Neural progenitor cell (in vitro differentiated cells): Measurements from ENCODE around the gene GNMT.

Experiments used
- CTCF ChIP-seq: fragments of 200-600 bp; sonication (generic); IDR thresholded peaks from 2 replicates; pipeline ENCODE4 v1.5.1; 2017; ENCODE audit warnings: antibody characterized with exemption, mild to moderate bottlenecking
- EZH2 ChIP-seq: fragments of 200-600 bp; sonication (generic); IDR thresholded peaks from 2 replicates; pipeline ENCODE4 v1.6.1; 2017; ENCODE audit warnings: antibody characterized with exemption, mild to moderate bottlenecking, moderate library complexity
- EZH2phosphoT487 ChIP-seq: fragments of 200-600 bp; sonication (generic); IDR thresholded peaks from 2 replicates; pipeline ENCODE4 v1.6.1; 2017; ENCODE audit warnings: antibody characterized with exemption

GRCh38 chr6:42923666-42924065, 36.9 kb upstream of the GNMT start:
- no peak for TF ChIP-seq CTCF
- TF ChIP-seq EZH2phosphoT487, result no peak
- no peak for TF ChIP-seq EZH2
